ENCODE results near the gene PEX13. TPM values are rescaled to one million over a fixed set of nuclear protein-coding genes. Genes with fewer than 3 reads are reported as not detected.

Gene PEX13
- total and polyA plus RNA-seq, 10 of the 15 experiments (the other 5 are each of a cell fraction or from before 2014, with no cell fraction given) = 2.6 to 27.6 (median 17.8) TPM

DNA sequence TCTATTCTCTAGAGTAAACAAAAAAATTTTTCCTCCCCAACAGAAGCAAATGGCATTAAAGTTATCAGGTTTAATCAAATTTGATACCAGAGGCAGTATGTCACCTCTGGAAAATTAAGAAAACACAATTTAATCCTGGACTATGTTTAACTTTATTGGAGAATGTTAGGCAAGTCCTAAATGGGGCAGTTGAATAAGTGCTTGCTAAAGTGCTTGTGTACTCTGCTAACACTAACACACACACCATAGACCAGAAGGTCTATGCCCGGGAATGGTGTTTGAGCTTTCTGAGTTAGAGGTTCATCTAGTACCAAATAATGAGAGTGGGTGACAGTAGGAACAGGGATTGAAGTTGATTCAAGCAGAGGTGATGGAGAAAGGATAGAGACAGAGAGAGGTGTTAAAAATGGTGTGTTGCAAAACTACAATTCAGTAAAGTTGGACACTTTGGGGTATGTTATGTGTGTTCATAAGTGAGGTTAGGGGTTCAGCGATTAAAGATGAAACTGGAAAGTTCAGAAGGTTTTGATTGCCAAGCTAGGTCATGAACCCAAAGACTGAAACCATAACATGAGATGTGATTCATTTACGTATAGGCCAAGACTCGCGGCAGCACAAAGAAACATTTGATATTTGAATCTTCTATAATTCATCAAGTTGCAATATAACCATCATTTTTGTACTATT lies 40.5 kb upstream of the PEX13 start (continued):
- TF ChIP-seq, protein P1, sequence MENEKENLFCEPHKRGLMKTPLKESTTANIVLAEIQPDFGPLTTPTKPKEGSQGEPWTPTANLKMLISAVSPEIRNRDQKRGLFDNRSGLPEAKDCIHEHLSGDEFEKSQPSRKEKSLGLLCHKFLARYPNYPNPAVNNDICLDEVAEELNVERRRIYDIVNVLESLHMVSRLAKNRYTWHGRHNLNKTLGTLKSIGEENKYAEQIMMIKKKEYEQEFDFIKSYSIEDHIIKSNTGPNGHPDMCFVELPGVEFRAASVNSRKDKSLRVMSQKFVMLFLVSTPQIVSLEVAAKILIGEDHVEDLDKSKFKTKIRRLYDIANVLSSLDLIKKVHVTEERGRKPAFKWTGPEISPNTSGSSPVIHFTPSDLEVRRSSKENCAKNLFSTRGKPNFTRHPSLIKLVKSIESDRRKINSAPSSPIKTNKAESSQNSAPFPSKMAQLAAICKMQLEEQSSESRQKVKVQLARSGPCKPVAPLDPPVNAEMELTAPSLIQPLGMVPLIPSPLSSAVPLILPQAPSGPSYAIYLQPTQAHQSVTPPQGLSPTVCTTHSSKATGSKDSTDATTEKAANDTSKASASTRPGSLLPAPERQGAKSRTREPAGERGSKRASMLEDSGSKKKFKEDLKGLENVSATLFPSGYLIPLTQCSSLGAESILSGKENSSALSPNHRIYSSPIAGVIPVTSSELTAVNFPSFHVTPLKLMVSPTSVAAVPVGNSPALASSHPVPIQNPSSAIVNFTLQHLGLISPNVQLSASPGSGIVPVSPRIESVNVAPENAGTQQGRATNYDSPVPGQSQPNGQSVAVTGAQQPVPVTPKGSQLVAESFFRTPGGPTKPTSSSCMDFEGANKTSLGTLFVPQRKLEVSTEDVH (IDR thresholded peaks at IDR 0.05; ENCODE audit: low read depth, partially characterized antibody) = no peak
- peak; percentile 44; the same call in 1 of the 2 replicates for TF ChIP-seq BCL11A (IDR thresholded peaks at IDR 0.05; ENCODE audit: low read depth, low read length)
- TF ChIP-seq, protein P2, sequence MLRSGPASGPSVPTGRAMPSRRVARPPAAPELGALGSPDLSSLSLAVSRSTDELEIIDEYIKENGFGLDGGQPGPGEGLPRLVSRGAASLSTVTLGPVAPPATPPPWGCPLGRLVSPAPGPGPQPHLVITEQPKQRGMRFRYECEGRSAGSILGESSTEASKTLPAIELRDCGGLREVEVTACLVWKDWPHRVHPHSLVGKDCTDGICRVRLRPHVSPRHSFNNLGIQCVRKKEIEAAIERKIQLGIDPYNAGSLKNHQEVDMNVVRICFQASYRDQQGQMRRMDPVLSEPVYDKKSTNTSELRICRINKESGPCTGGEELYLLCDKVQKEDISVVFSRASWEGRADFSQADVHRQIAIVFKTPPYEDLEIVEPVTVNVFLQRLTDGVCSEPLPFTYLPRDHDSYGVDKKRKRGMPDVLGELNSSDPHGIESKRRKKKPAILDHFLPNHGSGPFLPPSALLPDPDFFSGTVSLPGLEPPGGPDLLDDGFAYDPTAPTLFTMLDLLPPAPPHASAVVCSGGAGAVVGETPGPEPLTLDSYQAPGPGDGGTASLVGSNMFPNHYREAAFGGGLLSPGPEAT (IDR thresholded peaks at IDR 0.05; ENCODE audit: low read depth) = no peak
- peak in 1 of 2 experiments; percentile 25; a peak in 2 of 4 replicates for TF ChIP-seq IKZF2 (IDR thresholded peaks at IDR 0.05)
- no peak for TF ChIP-seq NBN (IDR thresholded peaks at IDR 0.05)
- peak; percentile 75 for TF ChIP-seq NFIC (IDR thresholded peaks at IDR 0.05; ENCODE audit: low read depth, low read length)
- TF ChIP-seq TCF12 (IDR thresholded peaks at IDR 0.05; ENCODE audit: low read depth, low read length) = no peak
- TF ChIP-seq, protein P3, sequence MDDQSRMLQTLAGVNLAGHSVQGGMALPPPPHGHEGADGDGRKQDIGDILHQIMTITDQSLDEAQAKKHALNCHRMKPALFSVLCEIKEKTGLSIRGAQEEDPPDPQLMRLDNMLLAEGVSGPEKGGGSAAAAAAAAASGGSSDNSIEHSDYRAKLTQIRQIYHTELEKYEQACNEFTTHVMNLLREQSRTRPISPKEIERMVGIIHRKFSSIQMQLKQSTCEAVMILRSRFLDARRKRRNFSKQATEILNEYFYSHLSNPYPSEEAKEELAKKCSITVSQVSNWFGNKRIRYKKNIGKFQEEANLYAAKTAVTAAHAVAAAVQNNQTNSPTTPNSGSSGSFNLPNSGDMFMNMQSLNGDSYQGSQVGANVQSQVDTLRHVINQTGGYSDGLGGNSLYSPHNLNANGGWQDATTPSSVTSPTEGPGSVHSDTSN (IDR thresholded peaks at IDR 0.05; ENCODE audit: insufficient replicate concordance, low read depth, low read length) = no peak
- TF ChIP-seq, protein P4, sequence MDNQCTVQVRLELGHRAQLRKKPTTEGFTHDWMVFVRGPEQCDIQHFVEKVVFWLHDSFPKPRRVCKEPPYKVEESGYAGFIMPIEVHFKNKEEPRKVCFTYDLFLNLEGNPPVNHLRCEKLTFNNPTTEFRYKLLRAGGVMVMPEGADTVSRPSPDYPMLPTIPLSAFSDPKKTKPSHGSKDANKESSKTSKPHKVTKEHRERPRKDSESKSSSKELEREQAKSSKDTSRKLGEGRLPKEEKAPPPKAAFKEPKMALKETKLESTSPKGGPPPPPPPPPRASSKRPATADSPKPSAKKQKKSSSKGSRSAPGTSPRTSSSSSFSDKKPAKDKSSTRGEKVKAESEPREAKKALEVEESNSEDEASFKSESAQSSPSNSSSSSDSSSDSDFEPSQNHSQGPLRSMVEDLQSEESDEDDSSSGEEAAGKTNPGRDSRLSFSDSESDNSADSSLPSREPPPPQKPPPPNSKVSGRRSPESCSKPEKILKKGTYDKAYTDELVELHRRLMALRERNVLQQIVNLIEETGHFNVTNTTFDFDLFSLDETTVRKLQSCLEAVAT (IDR thresholded peaks at IDR 0.05) = no peak

All from GM12878 (cell line).